GM23338 (cell line): ENCODE data around the gene TARS3. TPM values are rescaled to one million over a fixed set of nuclear protein-coding genes. Genes with fewer than 3 reads are reported as not detected.

ENCODE experiments used
- ETS1 ChIP-seq: IDR thresholded peaks from 2 replicates; pipeline ENCODE4 v1.6.1; 2016; ENCODE audit warnings: antibody characterized with exemption
- EZH2phosphoT487 ChIP-seq: fragments of 200-600 bp; sonication (generic); IDR thresholded peaks from one replicate; pipeline ENCODE4 v1.8.1; 2018; ENCODE audit warnings: antibody characterized with exemption; ENCODE audit not compliant: unreplicated experiment
- JUNB ChIP-seq: IDR thresholded peaks from one replicate; pipeline ENCODE4 v1.6.1; 2016; ENCODE audit warnings: antibody characterized with exemption; ENCODE audit not compliant: unreplicated experiment
- NANOG ChIP-seq: IDR thresholded peaks from 2 replicates; pipeline ENCODE4 v1.6.1; 2016; ENCODE audit warnings: antibody characterized with exemption, borderline replicate concordance
- POLR2AphosphoS5 ChIP-seq: IDR thresholded peaks from 2 replicates; pipeline ENCODE4 v1.6.1; 2016; ENCODE audit warnings: antibody characterized with exemption, low read depth
- REST ChIP-seq: IDR thresholded peaks from one replicate; pipeline ENCODE4 v1.6.1; 2018; ENCODE audit warnings: antibody characterized with exemption; ENCODE audit not compliant: unreplicated experiment
- ZNF114 ChIP-seq: fragments of 250-450 bp; sonication (Bioruptor Pico); IDR thresholded peaks from 2 replicates; pipeline ENCODE4 v1.5.0; 2020; ENCODE audit warnings: mild to moderate bottlenecking, moderate library complexity
- ZNF331 ChIP-seq: fragments of 250-450 bp; sonication (Bioruptor Pico); IDR thresholded peaks from 2 replicates; pipeline ENCODE4 v1.5.0; 2020; ENCODE audit warnings: low read depth, mild to moderate bottlenecking, moderate library complexity
- ZNF462 ChIP-seq: fragments of 250-450 bp; sonication (Bioruptor Pico); IDR thresholded peaks from 2 replicates; pipeline ENCODE4 v1.5.0; 2020; ENCODE audit warnings: mild to moderate bottlenecking, moderate library complexity
- polyA plus RNA-seq: library from polyadenylated mRNA; unstranded; fragments of >200 nt; fragmentation: Nextera tagmentation; extraction: Ambion mirVana; gene quantifications from 2 replicates; pipeline ENCODE4 v1.2.1, GENCODE V29; 2016
- total RNA-seq: library from RNA; depleted of rRNA; stranded (reverse); fragments of >200 nt; shearing (Covaris generic); gene quantifications from 2 replicates; pipeline ENCODE4 v1.2.3, GENCODE V29; 2014

Gene TARS3
- total and polyA plus RNA-seq, 2 experiments from 2014 or later, result 13.0 to 15.4 TPM

- TF ChIP-seq ZNF462 (no peak), POLR2AphosphoS5 (no peak), JUNB (no peak), ZNF114 (CRISPR knock-in tag) (no peak), ETS1 (no peak), NANOG (no peak), REST (no peak), ZNF331 (CRISPR knock-in tag) (no peak), EZH2phosphoT487 (no peak)
These were observed 102.3 kb downstream of the TARS3 start (continued) for GRCh38 chr15:101621961-101622360.
